ENCODE results near the gene PC.
"Not testable (repeated sequence)": the region's sequence is repeated elsewhere in the genome, so short reads cannot be mapped to it uniquely, and the experiment has no call there.

PC gene

DNA sequence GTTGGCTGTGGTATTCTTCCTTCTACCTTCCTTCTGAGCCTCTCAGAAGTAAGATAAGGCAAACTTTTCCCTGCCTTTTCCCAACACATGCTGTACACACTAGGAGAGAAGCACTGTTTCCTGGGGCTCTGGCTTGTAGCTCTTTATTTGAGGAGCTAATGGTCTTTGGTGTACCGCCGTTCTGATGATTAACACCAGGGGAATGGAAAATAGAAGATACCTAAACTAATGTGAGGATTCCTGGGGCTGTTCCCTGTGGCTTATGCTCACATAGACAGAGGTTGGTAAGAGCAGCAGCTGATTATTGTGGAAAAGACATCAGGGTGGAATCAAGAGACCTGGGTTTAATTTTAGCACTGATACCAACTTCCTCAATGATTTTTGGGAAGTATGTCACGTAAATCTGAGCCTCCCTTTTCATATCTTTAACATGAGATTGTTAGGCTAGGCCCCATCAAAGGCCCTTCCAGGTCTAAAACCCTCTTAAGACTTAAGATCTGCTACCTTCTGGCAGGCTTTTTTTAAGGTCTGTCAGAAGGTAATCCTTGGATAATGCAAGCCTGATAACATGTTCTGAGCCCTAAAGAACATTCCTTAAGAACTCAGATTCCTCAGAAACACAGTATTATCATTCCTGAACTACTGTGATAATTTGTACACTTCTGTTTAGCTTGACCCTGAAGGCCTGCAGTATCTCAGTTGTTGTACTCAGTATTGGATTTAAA, 139.8 kb downstream of the PC start:
- peaks cover 21% of the 10 kb centered on the region for H3K36me3 ChIP-seq (ENCODE audit: insufficient read depth, insufficient read length, low read length)
- no peak overlapping the region for H3K9ac ChIP-seq (ENCODE audit: insufficient read length, low read depth)
- no peaks in the 10 kb centered on the region for H3K4me1 ChIP-seq (ENCODE audit: insufficient read depth, insufficient read length)
- no peaks in the 10 kb centered on the region for H3K9me3 ChIP-seq (ENCODE audit: insufficient read depth, low read length)
- no peak for DNase-seq (ENCODE audit: low read depth, low spot score)
- H3K27me3 ChIP-seq (ENCODE audit: insufficient read depth, insufficient read length), result no peaks in the 10 kb centered on the region
- TF ChIP-seq YY1 (IDR thresholded peaks at IDR 0.05; ENCODE audit: insufficient read depth, insufficient read length), result no peak
- no peak for TF ChIP-seq SUZ12 (IDR thresholded peaks at IDR 0.05; ENCODE audit: extremely low read depth, insufficient read depth, insufficient read length)
- no peak for TF ChIP-seq ZNF274 (IDR thresholded peaks at IDR 0.05; ENCODE audit: low read depth, low read length)
- no peak overlapping the region for H3K4me3 ChIP-seq (ENCODE audit: insufficient read length, low read depth)

DNA sequence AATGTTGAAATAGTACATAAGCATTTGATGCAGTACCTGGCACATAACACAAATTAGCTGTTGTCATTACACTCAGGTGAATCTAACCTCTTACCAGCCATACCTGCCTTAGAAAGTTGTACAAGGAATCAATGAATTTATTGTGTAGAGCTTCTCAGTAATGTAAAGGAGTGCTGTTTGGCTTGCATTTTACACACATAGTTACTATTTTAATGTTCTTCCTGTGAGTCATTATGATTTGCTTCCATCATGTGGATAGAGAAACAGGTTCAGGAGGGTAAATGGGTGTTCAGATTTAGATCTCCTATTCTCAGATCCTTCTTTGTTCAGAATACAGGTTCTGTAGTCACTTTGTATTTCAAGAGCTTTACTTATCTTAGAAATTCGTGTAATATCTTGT, 142.5 kb downstream of the PC start:
- DNase-seq (ENCODE audit: low read depth, low spot score), result no peak
- Histone ChIP-seq H3K4me3 (ENCODE audit: insufficient read length, low read depth) (no peak overlapping the region), H3K27me3 (ENCODE audit: insufficient read depth, insufficient read length) (no peaks in the 10 kb centered on the region), H3K36me3 (ENCODE audit: insufficient read depth, insufficient read length, low read length) (peaks cover 10% of the 10 kb centered on the region), H3K9me3 (ENCODE audit: insufficient read depth, low read length) (no peaks in the 10 kb centered on the region), H3K9ac (ENCODE audit: insufficient read length, low read depth) (no peak overlapping the region), H3K4me1 (ENCODE audit: insufficient read depth, insufficient read length) (no peaks in the 10 kb centered on the region)
- TF ChIP-seq SUZ12 (IDR thresholded peaks at IDR 0.05; ENCODE audit: extremely low read depth, insufficient read depth, insufficient read length), result no peak
- no peak for TF ChIP-seq YY1 (IDR thresholded peaks at IDR 0.05; ENCODE audit: insufficient read depth, insufficient read length)
- no peak for TF ChIP-seq ZNF274 (IDR thresholded peaks at IDR 0.05; ENCODE audit: low read depth, low read length)

DNA sequence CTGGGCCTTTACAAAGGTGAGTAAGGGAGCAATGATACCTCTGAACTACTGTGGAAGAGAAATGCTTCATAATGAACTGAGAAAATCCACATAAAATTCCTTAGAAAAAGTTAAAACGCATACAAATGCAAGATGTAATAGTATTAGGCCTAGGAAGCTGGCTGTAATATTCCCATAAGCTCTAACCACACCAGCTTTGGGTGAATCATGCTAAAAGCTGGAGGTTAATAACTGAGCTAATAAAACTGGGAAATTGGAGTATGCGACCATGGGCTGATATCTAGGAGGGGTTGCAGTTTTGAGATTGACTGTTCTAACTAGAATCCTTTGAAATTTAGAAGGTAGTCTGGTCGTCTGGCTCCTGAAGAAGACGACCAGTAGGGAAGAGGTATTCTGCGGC, 143.5 kb downstream of the PC start:
- no peak overlapping the region for H3K9ac ChIP-seq (ENCODE audit: insufficient read length, low read depth)
- no peaks in the 10 kb centered on the region for H3K4me1 ChIP-seq (ENCODE audit: insufficient read depth, insufficient read length)
- no peak for DNase-seq (ENCODE audit: low read depth, low spot score)
- no peaks in the 10 kb centered on the region for H3K9me3 ChIP-seq (ENCODE audit: insufficient read depth, low read length)
- H3K4me3 ChIP-seq (ENCODE audit: insufficient read length, low read depth), result no peak overlapping the region
- no peaks in the 10 kb centered on the region for H3K27me3 ChIP-seq (ENCODE audit: insufficient read depth, insufficient read length)
- H3K36me3 ChIP-seq (ENCODE audit: insufficient read depth, insufficient read length, low read length), result peaks cover 10% of the 10 kb centered on the region
- no peak for TF ChIP-seq SUZ12 (IDR thresholded peaks at IDR 0.05; ENCODE audit: extremely low read depth, insufficient read depth, insufficient read length)
- no peak for TF ChIP-seq YY1 (IDR thresholded peaks at IDR 0.05; ENCODE audit: insufficient read depth, insufficient read length)
- no peak for TF ChIP-seq ZNF274 (IDR thresholded peaks at IDR 0.05; ENCODE audit: low read depth, low read length)

DNA sequence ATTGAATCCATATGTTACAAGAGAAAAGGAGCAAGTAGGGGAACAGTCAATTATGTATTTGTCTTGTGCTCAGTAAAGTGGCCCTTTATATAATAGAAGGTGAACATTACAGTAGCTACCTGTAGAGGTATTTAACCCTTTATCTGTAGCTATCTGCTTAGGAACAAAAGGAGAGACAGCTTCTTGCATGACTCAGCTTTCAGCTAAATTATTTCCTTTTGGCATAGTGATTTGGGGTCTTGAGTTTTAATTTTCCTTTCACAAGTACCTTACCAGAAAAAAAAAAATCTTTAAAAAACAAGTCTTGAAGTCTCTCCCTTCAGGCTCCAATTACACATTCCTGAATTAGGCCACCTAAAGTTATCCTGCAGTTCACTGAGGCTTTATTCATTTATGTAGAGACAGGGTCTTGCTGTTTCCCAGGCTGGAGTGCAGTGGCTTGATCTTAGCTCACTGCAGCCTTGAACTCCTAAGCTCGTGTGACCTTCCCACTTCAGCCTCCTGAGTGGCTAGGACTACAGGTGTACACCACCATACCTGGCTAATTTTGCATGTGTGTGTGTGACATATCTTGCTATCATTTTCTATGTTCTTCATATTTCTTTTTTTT, 147.5 kb downstream of the PC start:
- no peak overlapping the region for H3K4me3 ChIP-seq (ENCODE audit: insufficient read length, low read depth)
- H3K4me1 ChIP-seq (ENCODE audit: insufficient read depth, insufficient read length), result no peaks in the 10 kb centered on the region
- TF ChIP-seq SUZ12 (IDR thresholded peaks at IDR 0.05; ENCODE audit: extremely low read depth, insufficient read depth, insufficient read length), result no peak
- TF ChIP-seq ZNF274 (IDR thresholded peaks at IDR 0.05; ENCODE audit: low read depth, low read length), result no peak
- TF ChIP-seq YY1 (IDR thresholded peaks at IDR 0.05; ENCODE audit: insufficient read depth, insufficient read length), result no peak
- no peaks in the 10 kb centered on the region for H3K27me3 ChIP-seq (ENCODE audit: insufficient read depth, insufficient read length)
- H3K9ac ChIP-seq (ENCODE audit: insufficient read length, low read depth), result peak overlapping the region; percentile 37
- DNase-seq (ENCODE audit: low read depth, low spot score), result peak; percentile 54
- peaks cover 8% of the 10 kb centered on the region for H3K36me3 ChIP-seq (ENCODE audit: insufficient read depth, insufficient read length, low read length)
- H3K9me3 ChIP-seq (ENCODE audit: insufficient read depth, low read length), result no peaks in the 10 kb centered on the region

DNA sequence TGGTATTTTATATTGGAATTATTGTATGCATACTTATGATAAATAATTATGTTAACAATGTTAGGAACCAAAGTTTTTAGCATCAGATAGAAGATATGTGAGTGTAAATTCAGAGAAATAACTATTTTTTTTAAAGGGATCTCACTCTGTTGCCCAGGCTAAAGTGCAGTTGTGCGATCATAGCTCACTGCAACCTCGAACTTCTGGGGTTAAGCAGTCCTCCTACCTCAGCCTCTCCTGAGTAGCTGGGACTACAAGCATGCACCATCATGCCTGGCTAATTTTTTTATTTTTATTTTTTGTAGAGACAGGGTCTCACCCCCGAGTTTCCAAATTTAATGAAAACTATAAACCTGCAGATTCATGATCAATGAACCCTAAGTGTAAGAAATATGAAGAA, 148.6 kb downstream of the PC start:
- no peaks in the 10 kb centered on the region for H3K9me3 ChIP-seq (ENCODE audit: insufficient read depth, low read length)
- TF ChIP-seq SUZ12 (IDR thresholded peaks at IDR 0.05; ENCODE audit: extremely low read depth, insufficient read depth, insufficient read length) (no peak), ZNF274 (IDR thresholded peaks at IDR 0.05; ENCODE audit: low read depth, low read length) (no peak), YY1 (IDR thresholded peaks at IDR 0.05; ENCODE audit: insufficient read depth, insufficient read length) (no peak)
- no peak overlapping the region for H3K9ac ChIP-seq (ENCODE audit: insufficient read length, low read depth)
- H3K36me3 ChIP-seq (ENCODE audit: insufficient read depth, insufficient read length, low read length), result peaks cover 15% of the 10 kb centered on the region
- no peaks in the 10 kb centered on the region for H3K4me1 ChIP-seq (ENCODE audit: insufficient read depth, insufficient read length)
- H3K27me3 ChIP-seq (ENCODE audit: insufficient read depth, insufficient read length), result no peaks in the 10 kb centered on the region
- no peak overlapping the region for H3K4me3 ChIP-seq (ENCODE audit: insufficient read length, low read depth)
- DNase-seq (ENCODE audit: low read depth, low spot score), result no peak

DNA sequence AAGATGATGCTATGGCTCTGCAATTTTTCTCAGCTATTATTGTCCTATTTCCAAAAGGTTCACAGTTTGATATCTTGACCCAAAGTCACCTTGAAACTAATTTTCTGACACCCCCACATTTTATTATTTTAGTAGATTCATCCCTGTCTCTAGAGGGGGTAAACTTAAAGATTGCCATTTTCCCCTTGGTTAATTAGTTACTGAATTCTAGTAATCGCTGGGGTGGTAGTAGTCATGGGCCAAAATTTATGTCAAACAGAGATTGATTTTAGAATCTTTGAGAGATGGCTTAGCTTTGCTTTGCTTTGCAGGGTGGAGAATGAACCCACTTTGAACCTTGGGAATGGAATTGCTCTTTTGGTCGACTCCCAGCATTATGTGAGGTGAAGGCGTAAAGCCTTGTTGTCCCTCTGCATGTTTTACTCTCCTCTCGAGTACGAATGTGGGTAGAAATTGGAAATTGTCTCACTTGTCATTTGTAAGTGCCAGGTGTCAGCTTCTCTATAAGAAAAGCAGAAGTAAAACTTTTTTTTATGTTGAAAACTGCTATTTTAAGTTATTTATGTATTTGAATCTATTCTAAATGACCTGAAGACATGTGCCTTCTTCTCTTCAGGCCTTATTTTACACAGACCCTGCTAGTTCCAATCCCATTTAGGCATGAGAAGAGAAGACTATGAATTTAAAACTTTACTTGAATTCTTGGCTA, 157.3 kb downstream of the PC start:
- Histone ChIP-seq H3K27me3 (ENCODE audit: insufficient read depth, insufficient read length) (no peaks in the 10 kb centered on the region), H3K9me3 (ENCODE audit: insufficient read depth, low read length) (no peaks in the 10 kb centered on the region), H3K4me1 (ENCODE audit: insufficient read depth, insufficient read length) (no peaks in the 10 kb centered on the region), H3K9ac (ENCODE audit: insufficient read length, low read depth) (no peak overlapping the region), H3K36me3 (ENCODE audit: insufficient read depth, insufficient read length, low read length) (peaks cover 20% of the 10 kb centered on the region), H3K4me3 (ENCODE audit: insufficient read length, low read depth) (no peak overlapping the region)
- no peak for TF ChIP-seq SUZ12 (IDR thresholded peaks at IDR 0.05; ENCODE audit: extremely low read depth, insufficient read depth, insufficient read length)
- no peak for TF ChIP-seq YY1 (IDR thresholded peaks at IDR 0.05; ENCODE audit: insufficient read depth, insufficient read length)
- TF ChIP-seq ZNF274 (IDR thresholded peaks at IDR 0.05; ENCODE audit: low read depth, low read length), result no peak
- DNase-seq (ENCODE audit: low read depth, low spot score), result no peak

DNA sequence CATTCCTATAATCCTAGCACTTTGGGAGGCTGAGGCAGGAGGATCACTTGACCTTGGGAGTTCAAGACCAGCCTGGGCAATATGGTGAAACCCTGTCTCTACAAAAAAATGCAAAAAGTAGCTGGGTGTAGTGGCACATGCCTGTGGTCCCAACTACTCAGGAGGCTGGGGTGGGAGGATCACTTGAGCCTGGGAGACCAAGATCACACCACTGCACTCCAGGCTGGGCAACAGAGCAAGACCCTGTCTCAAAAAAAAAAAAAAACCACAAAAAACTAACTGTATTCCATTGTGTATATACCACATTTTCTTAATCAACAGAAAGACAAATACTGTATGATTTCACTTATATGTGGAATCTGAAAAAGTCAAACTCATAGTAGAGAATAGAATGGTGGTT, 158.4 kb downstream of the PC start:
- H3K4me1 ChIP-seq (ENCODE audit: insufficient read depth, insufficient read length); H3K9me3 ChIP-seq (ENCODE audit: insufficient read depth, low read length); H3K27me3 ChIP-seq (ENCODE audit: insufficient read depth, insufficient read length); H3K4me3 ChIP-seq (ENCODE audit: insufficient read length, low read depth); H3K9ac ChIP-seq (ENCODE audit: insufficient read length, low read depth); DNase-seq (ENCODE audit: low read depth, low spot score): not testable (repeated sequence)
- H3K36me3 ChIP-seq (ENCODE audit: insufficient read depth, insufficient read length, low read length), result peaks cover 12% of the 10 kb centered on the region
